AG04450 (cell line): ENCODE data around the gene EPHA4. TPM values are rescaled to one million over a fixed set of nuclear protein-coding genes. Genes with fewer than 3 reads are reported as not detected.

Source experiments
- CTCF ChIA-PET: fragments of 300-600, 350-600 bp; formaldehyde crosslinking; extraction: SDS; loops from one replicate; lab custom pipeline; 2022; ENCODE audit warnings: antibody characterized with exemption, inconsistent platforms; lab: Charles Lee
- POLR2A ChIA-PET: fragments of 350-600 bp; formaldehyde crosslinking; extraction: SDS; loops from one replicate; lab custom pipeline; 2021; ENCODE audit warnings: antibody characterized with exemption, inconsistent platforms; lab: Yijun Ruan, JAX
- DNase-seq: peaks from one replicate; pipeline ENCODE4 v3.0.0-alpha.2; 2011; ENCODE audit warnings: low read depth, low spot score
- H3K27ac ChIP-seq: one replicate; pipeline ENCODE4 v1.5.1; 2012; ENCODE audit warnings: low read depth, low read length, control low read depth
- H3K27me3 ChIP-seq: one replicate; pipeline ENCODE4 v1.6.0; 2012; ENCODE audit warnings: low read length; ENCODE audit not compliant: control insufficient read depth, insufficient read depth
- H3K4me3 ChIP-seq: 2 replicates; pipeline ENCODE4 v1.5.1; 2011; ENCODE audit warnings: mild to moderate bottlenecking, low read depth, low read length, control low read depth
- H3K9me3 ChIP-seq: 2 replicates; pipeline ENCODE4 v1.5.1; 2012; ENCODE audit warnings: low read length; ENCODE audit not compliant: control insufficient read depth, insufficient read depth
- CTCF ChIP-seq: IDR thresholded peaks from 2 replicates; pipeline ENCODE4 v1.5.1; 2011; ENCODE audit warnings: low read depth, low read length, control low read depth, inconsistent platforms
- polyA plus RNA-seq: library from polyadenylated mRNA; depleted of rRNA; stranded (reverse); fragments of >200 nt; gene quantifications from 2 replicates; pipeline ENCODE4 v1.2.3, GENCODE V29; 2011

Gene EPHA4
- polyA plus RNA-seq, 1 experiment, result 37.9 TPM

- no peaks in the 10 kb centered on the region for H3K27me3 ChIP-seq
- H3K4me3 ChIP-seq, result no peak overlapping the region
- H3K9me3 ChIP-seq, result no peaks in the 10 kb centered on the region
- DNase-seq, result no peak
- ChIA-PET CTCF (no interaction called here), POLR2A (no interaction called here)
- TF ChIP-seq CTCF, result no peak
- H3K27ac ChIP-seq, result no peak overlapping the region
Observed at GRCh38 chr2:221484761-221485502, 87.2 kb downstream of the EPHA4 start.

- ChIA-PET CTCF (interaction anchor here (0.7 kb wide), 1 partner anchor 21 kb away, joined by 5 read pairs; no protein-coding TSS in a partner anchor), POLR2A (no interaction called here)
- Histone ChIP-seq H3K4me3 (no peak overlapping the region), H3K9me3 (no peaks in the 10 kb centered on the region), H3K27ac (no peak overlapping the region), H3K27me3 (no peaks in the 10 kb centered on the region)
- no peak for TF ChIP-seq CTCF
- DNase-seq, result no peak
Observed at GRCh38 chr2:221482666-221483455, 89.2 kb downstream of the EPHA4 start.

DNA sequence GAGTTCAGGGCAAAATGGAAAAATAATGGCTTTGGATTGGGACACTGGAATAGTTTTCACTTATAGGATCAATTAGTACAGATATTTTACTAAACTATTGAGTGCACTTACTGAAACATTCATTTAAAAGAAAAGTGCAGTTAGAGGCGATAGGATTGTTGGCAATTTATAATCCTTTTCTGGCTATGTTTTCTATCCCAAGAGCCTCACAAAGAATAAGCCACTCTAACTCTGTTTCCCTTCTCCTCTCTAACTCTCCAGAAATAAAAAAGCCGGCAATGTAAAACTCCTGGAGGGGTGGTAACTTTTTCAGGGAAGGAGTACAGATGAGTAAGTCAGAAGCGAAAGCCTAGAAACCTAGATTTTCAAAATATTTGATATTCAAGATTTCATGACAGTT lies 91.3 kb downstream of the EPHA4 start:
- Histone ChIP-seq H3K4me3 (no peak overlapping the region), H3K27ac (no peak overlapping the region), H3K27me3 (no peaks in the 10 kb centered on the region), H3K9me3 (no peaks in the 10 kb centered on the region)
- no peak for DNase-seq
- TF ChIP-seq CTCF, result no peak
- ChIA-PET CTCF (no interaction called here), POLR2A (no interaction called here)

- Histone ChIP-seq H3K9me3 (no peaks in the 10 kb centered on the region), H3K27ac (no peak overlapping the region), H3K4me3 (no peak overlapping the region), H3K27me3 (no peaks in the 10 kb centered on the region)
- DNase-seq, result no peak
- ChIA-PET POLR2A (no interaction called here), CTCF (interaction anchor here (1.4 kb wide), 1 partner anchor 12 kb away, joined by 4 read pairs; no protein-coding TSS in a partner anchor)
- TF ChIP-seq CTCF, result no peak
Observed at GRCh38 chr2:221480163-221480562, 91.9 kb downstream of the EPHA4 start.

- H3K27ac ChIP-seq, result no peak overlapping the region
- 0 out of 2 replicates have a peak, but pooled peaks have one; percentile 4 for TF ChIP-seq CTCF
- DNase-seq, result no peak
- ChIA-PET POLR2A (interaction anchor here (1.2 kb wide), 1 partner anchor 11 kb away, joined by 3 read pairs; no protein-coding TSS in a partner anchor), CTCF (interaction anchor here (0.5 to 1.7 kb wide), 2 partner anchors 11 to 593 kb away, joined by 3 to 8 read pairs; no protein-coding TSS in a partner anchor)
- H3K27me3 ChIP-seq, result no peaks in the 10 kb centered on the region
- no peaks in the 10 kb centered on the region for H3K9me3 ChIP-seq
- no peak overlapping the region for H3K4me3 ChIP-seq
Observed at GRCh38 chr2:221478485-221478863, 93.6 kb downstream of the EPHA4 start.
